ENCODE measurements around the gene DPH1.

The DPH1 gene

GRCh38 chr17:2050300-2051060 lies 20.5 kb downstream of the DPH1 start:
- no peak for TF ChIP-seq CTCF (IDR thresholded peaks at IDR 0.05)
- H3K27ac ChIP-seq = no peak overlapping the region
- no peaks in the 10 kb centered on the region for H3K27me3 ChIP-seq (ENCODE audit: control insufficient read depth, insufficient read depth, low read length)

GRCh38 chr17:2051061-2051932 lies 21.3 kb downstream of the DPH1 start:
- H3K9ac ChIP-seq = no peak overlapping the region
- H3K27me3 ChIP-seq (ENCODE audit: control insufficient read depth, insufficient read depth, low read length) = no peaks in the 10 kb centered on the region
- peaks cover 16% of the 10 kb centered on the region for H3K4me1 ChIP-seq
- H3K79me2 ChIP-seq = peaks cover 15% of the 10 kb centered on the region
- peak overlapping the region; percentile 63 for H2AFZ ChIP-seq
- H3K36me3 ChIP-seq (ENCODE audit: control insufficient read depth, insufficient read depth, low read length) = no peaks in the 10 kb centered on the region
- no peak for TF ChIP-seq CTCF (IDR thresholded peaks at IDR 0.05)
- H3K4me3 ChIP-seq (ENCODE audit: low read depth, low read length) = no peak overlapping the region
- peak overlapping the region; percentile 66 for H3K4me2 ChIP-seq (ENCODE audit: low read length)
- H3K27ac ChIP-seq = no peak overlapping the region
- H3K9me3 ChIP-seq (ENCODE audit: control insufficient read depth, low read length) = no peaks in the 10 kb centered on the region

More at GRCh38 chr17:2050300-2051060, 20.5 kb downstream of the DPH1 start:
- Histone ChIP-seq H3K9me3 (ENCODE audit: control insufficient read depth, low read length) (no peaks in the 10 kb centered on the region), H2AFZ (peak overlapping the region; percentile 63), H3K79me2 (peaks cover 17% of the 10 kb centered on the region), H3K36me3 (ENCODE audit: control insufficient read depth, insufficient read depth, low read length) (no peaks in the 10 kb centered on the region), H3K4me3 (ENCODE audit: low read depth, low read length) (no peak overlapping the region), H3K4me1 (peaks cover 16% of the 10 kb centered on the region), H3K4me2 (ENCODE audit: low read length) (peak overlapping the region; percentile 66), H3K9ac (no peak overlapping the region)

- Histone ChIP-seq H2AFZ (no peak overlapping the region), H3K79me2 (peaks cover 15% of the 10 kb centered on the region), H3K36me3 (ENCODE audit: control insufficient read depth, insufficient read depth, low read length) (no peaks in the 10 kb centered on the region), H3K4me1 (peaks cover 16% of the 10 kb centered on the region), H3K27ac (no peak overlapping the region), H3K27me3 (ENCODE audit: control insufficient read depth, insufficient read depth, low read length) (no peaks in the 10 kb centered on the region), H3K4me2 (ENCODE audit: low read length) (no peak overlapping the region), H3K9ac (no peak overlapping the region), H3K4me3 (ENCODE audit: low read depth, low read length) (no peak overlapping the region), H3K9me3 (ENCODE audit: control insufficient read depth, low read length) (no peaks in the 10 kb centered on the region)
- no peak for TF ChIP-seq CTCF (IDR thresholded peaks at IDR 0.05)
These were observed 22.1 kb downstream of the DPH1 start for GRCh38 chr17:2051933-2052559.

GRCh38 chr17:2053380-2054261 lies 23.7 kb downstream of the DPH1 start:
- no peaks in the 10 kb centered on the region for H3K27me3 ChIP-seq (ENCODE audit: control insufficient read depth, insufficient read depth, low read length)
- peaks cover 16% of the 10 kb centered on the region for H3K4me1 ChIP-seq
- H3K9ac ChIP-seq = no peak overlapping the region
- no peaks in the 10 kb centered on the region for H3K9me3 ChIP-seq (ENCODE audit: control insufficient read depth, low read length)
- H3K4me3 ChIP-seq (ENCODE audit: low read depth, low read length) = peak overlapping the region; percentile 40
- H3K4me2 ChIP-seq (ENCODE audit: low read length) = peak overlapping the region; percentile 76
- TF ChIP-seq CTCF (IDR thresholded peaks at IDR 0.05) = peak; percentile 44
- H3K79me2 ChIP-seq = peaks cover 6% of the 10 kb centered on the region
- H3K27ac ChIP-seq = peak overlapping the region; percentile 63
- H3K36me3 ChIP-seq (ENCODE audit: control insufficient read depth, insufficient read depth, low read length) = no peaks in the 10 kb centered on the region
- H2AFZ ChIP-seq = peak overlapping the region; percentile 76

Data from parathyroid adenoma (tissue), 2 donors.